HepG2 (cell line): ENCODE measurements around the gene ARHGEF3. TPM values are rescaled to one million over a fixed set of nuclear protein-coding genes. Genes with fewer than 3 reads are reported as not detected.
A peak's percentile ranks its signal among the peaks of the same experiment; 100 is the strongest.

Experiments
- ARNT ChIP-seq: fragments of 450-650 bp; IDR thresholded peaks from 2 replicates; pipeline ENCODE4 v1.6.1; 2017
- ATF7 ChIP-seq, 2 experiments: fragments of 450-650 bp in 1 of 2; sonication (generic) in 1 of 2; formaldehyde crosslinking in 1 of 2; IDR thresholded peaks; 2 replicates each; pipeline versions ENCODE4 v1.4.0 to v1.6.1; 2016 to 2020; ENCODE audit warnings: antibody characterized with exemption in 1 of 2, mild to moderate bottlenecking in 1 of 2, missing genetic modification reagents in 1 of 2
- GABPA ChIP-seq, 2 experiments: IDR thresholded peaks; 2 replicates each; pipeline ENCODE4 v1.6.1; 2011 to 2016; ENCODE audit warnings: low read depth in 2 of 2, low read length in 1 of 2, missing biosample characterization in 1 of 2, missing genetic modification characterization in 1 of 2
- HNF4G ChIP-seq, 2 experiments: sonication (generic) in 1 of 2; formaldehyde crosslinking in 1 of 2; IDR thresholded peaks; 2 replicates each; pipeline versions ENCODE4 v1.4.0 to v1.6.1; 2011 to 2020; ENCODE audit warnings: borderline replicate concordance in 2 of 2, low read depth in 2 of 2, mild to moderate bottlenecking in 2 of 2, low read length in 1 of 2, missing genetic modification reagents in 1 of 2, moderate library complexity in 1 of 2
- KDM3A ChIP-seq: IDR thresholded peaks from 2 replicates; pipeline ENCODE4 v1.6.1; 2018; ENCODE audit warnings: low read depth, missing compliant biosample characterization
- ZEB1 ChIP-seq: IDR thresholded peaks from 2 replicates; pipeline ENCODE4 v1.6.1; 2012; ENCODE audit warnings: mild to moderate bottlenecking, low read depth, inconsistent platforms; ENCODE audit not compliant: insufficient replicate concordance
- ZNF326 ChIP-seq: sonication (generic); formaldehyde crosslinking; IDR thresholded peaks from 2 replicates; pipeline ENCODE4 v1.4.0; 2020; ENCODE audit warnings: missing genetic modification reagents, borderline replicate concordance
- ZNF503 ChIP-seq: sonication (generic); formaldehyde crosslinking; IDR thresholded peaks from 2 replicates; pipeline ENCODE4 v1.4.0; 2020; ENCODE audit warnings: missing genetic modification reagents
- ZZZ3 ChIP-seq: sonication (generic); formaldehyde crosslinking; IDR thresholded peaks from 2 replicates; pipeline ENCODE4 v1.4.0; 2020; ENCODE audit warnings: missing genetic modification reagents, mild to moderate bottlenecking, borderline replicate concordance
- polyA plus RNA-seq, 8 experiments: library from polyadenylated mRNA; depleted of rRNA in 3 of 8; stranded (reverse) in 7 of 8; unstranded in 1 of 8; fragments of >200 nt; fragmentation: Illumina TruSeq in 4 of 8; extraction: Trizol in 4 of 8; gene quantifications; 2 replicates each; pipeline versions ENCODE4 v1.2.1 to v1.2.3, GENCODE V29; 2011 to 2016; ENCODE audit warnings: low read depth in 4 of 8, missing spikeins in 1 of 8, mixed read lengths in 1 of 8; ENCODE audit not compliant: insufficient read depth in 1 of 8
- total RNA-seq, 5 experiments: library from RNA; depleted of rRNA; stranded (reverse); fragments of >200 nt; fragmentation: Illumina TruSeq; extraction: Trizol; gene quantifications; 2 replicates each; pipeline ENCODE4 v1.2.3, GENCODE V29; 2016; ENCODE audit warnings: low read depth in 1 of 5
- TF ChIP-seq, protein P1 (sequence below): sonication (generic); formaldehyde crosslinking; IDR thresholded peaks from 2 replicates; pipeline ENCODE4 v1.5.0; 2020; ENCODE audit warnings: mild to moderate bottlenecking, missing genetic modification reagents
- TF ChIP-seq, protein P2 (sequence below): sonication (generic); formaldehyde crosslinking; IDR thresholded peaks from 2 replicates; pipeline ENCODE4 v1.8.1; 2023; ENCODE audit warnings: mild to moderate bottlenecking, missing genetic modification reagents
- TF ChIP-seq, protein P3 (sequence below): sonication (generic); formaldehyde crosslinking; IDR thresholded peaks from 2 replicates; pipeline ENCODE4 v1.5.1; 2020; ENCODE audit warnings: mild to moderate bottlenecking, missing genetic modification reagents, borderline replicate concordance

Gene ARHGEF3
- total and polyA plus RNA-seq, 2 of the 13 experiments (the other 11 are each of a cell fraction or from before 2014, with no cell fraction given) = 14.8 to 23.1 TPM

DNA sequence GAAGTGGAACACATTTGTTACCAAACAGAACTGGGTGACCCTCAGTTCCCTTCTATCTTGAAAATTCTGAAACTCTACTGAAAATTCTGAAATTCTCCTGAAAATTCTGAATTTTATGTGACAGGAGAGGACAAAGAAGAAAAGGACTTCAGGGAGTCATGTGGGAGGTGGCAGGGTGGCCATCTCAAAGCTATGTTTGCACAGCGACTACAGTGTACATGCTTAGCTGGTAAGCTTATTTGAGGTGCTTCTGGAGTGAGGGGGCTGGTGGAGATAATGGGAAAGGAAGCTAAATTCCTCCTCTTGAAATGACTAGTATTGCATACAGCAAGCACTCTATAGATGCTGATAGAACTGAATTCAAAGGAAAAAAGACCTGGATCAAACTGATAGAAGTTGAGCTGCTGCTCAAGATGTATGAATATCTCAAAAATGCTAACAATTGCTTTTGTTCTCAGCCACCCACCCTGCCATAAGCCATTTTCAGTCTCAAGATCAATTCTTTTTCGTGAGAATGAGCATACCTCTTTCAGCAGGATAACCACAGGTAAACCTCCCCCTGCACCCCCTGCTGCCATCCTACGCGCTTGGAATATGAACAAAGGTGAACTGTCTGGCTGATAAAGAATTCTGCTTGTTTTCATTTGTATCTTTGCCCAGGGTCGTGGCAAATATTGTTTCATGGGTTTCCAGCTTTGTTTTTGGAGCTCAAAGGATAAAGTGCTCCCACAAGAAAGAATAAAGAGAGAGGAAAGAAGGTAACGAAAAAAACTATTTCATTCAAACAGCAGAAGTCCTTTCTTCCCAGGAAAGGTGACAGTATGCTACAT lies 16.6 kb upstream of the ARHGEF3 start (continued):
- TF ChIP-seq, protein P1, sequence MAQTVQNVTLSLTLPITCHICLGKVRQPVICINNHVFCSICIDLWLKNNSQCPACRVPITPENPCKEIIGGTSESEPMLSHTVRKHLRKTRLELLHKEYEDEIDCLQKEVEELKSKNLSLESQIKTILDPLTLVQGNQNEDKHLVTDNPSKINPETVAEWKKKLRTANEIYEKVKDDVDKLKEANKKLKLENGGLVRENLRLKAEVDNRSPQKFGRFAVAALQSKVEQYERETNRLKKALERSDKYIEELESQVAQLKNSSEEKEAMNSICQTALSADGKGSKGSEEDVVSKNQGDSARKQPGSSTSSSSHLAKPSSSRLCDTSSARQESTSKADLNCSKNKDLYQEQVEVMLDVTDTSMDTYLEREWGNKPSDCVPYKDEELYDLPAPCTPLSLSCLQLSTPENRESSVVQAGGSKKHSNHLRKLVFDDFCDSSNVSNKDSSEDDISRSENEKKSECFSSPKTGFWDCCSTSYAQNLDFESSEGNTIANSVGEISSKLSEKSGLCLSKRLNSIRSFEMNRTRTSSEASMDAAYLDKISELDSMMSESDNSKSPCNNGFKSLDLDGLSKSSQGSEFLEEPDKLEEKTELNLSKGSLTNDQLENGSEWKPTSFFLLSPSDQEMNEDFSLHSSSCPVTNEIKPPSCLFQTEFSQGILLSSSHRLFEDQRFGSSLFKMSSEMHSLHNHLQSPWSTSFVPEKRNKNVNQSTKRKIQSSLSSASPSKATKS (CRISPR knock-in tag) = no peak
- TF ChIP-seq ZNF503 (CRISPR knock-in tag) (peak; percentile 55; the same call in 1 of the 2 replicates), ZZZ3 (CRISPR knock-in tag) (no peak), HNF4G (IDR thresholded peaks at IDR 0.05; ENCODE audit: borderline replicate concordance, low read depth, low read length) (no peak), HNF4G (CRISPR knock-in tag; IDR thresholded peaks at IDR 0.05; ENCODE audit: borderline replicate concordance, low read depth) (no peak), ARNT (no peak), ATF7 (IDR thresholded peaks at IDR 0.05) (no peak), ATF7 (CRISPR knock-in tag; IDR thresholded peaks at IDR 0.05) (no peak), ZEB1 (peak; percentile 75), ZNF326 (CRISPR knock-in tag) (no peak), KDM3A (CRISPR knock-in tag) (no peak), GABPA (IDR thresholded peaks at IDR 0.05; ENCODE audit: low read depth, low read length) (no peak), GABPA (CRISPR knock-in tag; IDR thresholded peaks at IDR 0.05; ENCODE audit: low read depth) (no peak)
- TF ChIP-seq, protein P2, sequence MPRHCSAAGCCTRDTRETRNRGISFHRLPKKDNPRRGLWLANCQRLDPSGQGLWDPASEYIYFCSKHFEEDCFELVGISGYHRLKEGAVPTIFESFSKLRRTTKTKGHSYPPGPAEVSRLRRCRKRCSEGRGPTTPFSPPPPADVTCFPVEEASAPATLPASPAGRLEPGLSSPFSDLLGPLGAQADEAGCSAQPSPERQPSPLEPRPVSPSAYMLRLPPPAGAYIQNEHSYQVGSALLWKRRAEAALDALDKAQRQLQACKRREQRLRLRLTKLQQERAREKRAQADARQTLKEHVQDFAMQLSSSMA = no peak
- TF ChIP-seq, protein P3, sequence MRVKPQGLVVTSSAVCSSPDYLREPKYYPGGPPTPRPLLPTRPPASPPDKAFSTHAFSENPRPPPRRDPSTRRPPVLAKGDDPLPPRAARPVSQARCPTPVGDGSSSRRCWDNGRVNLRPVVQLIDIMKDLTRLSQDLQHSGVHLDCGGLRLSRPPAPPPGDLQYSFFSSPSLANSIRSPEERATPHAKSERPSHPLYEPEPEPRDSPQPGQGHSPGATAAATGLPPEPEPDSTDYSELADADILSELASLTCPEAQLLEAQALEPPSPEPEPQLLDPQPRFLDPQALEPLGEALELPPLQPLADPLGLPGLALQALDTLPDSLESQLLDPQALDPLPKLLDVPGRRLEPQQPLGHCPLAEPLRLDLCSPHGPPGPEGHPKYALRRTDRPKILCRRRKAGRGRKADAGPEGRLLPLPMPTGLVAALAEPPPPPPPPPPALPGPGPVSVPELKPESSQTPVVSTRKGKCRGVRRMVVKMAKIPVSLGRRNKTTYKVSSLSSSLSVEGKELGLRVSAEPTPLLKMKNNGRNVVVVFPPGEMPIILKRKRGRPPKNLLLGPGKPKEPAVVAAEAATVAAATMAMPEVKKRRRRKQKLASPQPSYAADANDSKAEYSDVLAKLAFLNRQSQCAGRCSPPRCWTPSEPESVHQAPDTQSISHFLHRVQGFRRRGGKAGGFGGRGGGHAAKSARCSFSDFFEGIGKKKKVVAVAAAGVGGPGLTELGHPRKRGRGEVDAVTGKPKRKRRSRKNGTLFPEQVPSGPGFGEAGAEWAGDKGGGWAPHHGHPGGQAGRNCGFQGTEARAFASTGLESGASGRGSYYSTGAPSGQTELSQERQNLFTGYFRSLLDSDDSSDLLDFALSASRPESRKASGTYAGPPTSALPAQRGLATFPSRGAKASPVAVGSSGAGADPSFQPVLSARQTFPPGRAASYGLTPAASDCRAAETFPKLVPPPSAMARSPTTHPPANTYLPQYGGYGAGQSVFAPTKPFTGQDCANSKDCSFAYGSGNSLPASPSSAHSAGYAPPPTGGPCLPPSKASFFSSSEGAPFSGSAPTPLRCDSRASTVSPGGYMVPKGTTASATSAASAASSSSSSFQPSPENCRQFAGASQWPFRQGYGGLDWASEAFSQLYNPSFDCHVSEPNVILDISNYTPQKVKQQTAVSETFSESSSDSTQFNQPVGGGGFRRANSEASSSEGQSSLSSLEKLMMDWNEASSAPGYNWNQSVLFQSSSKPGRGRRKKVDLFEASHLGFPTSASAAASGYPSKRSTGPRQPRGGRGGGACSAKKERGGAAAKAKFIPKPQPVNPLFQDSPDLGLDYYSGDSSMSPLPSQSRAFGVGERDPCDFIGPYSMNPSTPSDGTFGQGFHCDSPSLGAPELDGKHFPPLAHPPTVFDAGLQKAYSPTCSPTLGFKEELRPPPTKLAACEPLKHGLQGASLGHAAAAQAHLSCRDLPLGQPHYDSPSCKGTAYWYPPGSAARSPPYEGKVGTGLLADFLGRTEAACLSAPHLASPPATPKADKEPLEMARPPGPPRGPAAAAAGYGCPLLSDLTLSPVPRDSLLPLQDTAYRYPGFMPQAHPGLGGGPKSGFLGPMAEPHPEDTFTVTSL (CRISPR knock-in tag) = peak; percentile 53; the same call in 1 of the 2 replicates
